Fibroblast of villous mesenchyme (primary cell): ENCODE measurements around the gene TDRD7. TPM values are rescaled to one million over a fixed set of nuclear protein-coding genes. Genes with fewer than 3 reads are reported as not detected.

ENCODE experiments used
- DNase-seq: peaks from one replicate; pipeline ENCODE4 v3.0.0-alpha.2; 2010; ENCODE audit warnings: low read depth
- H3K4me3 ChIP-seq: 2 replicates; pipeline ENCODE4 v1.5.1; 2011; ENCODE audit warnings: low read depth, mild to moderate bottlenecking, low read length
- total RNA-seq: library from RNA; depleted of rRNA; stranded (reverse); fragments of >200 nt; gene quantifications from 2 replicates; pipeline ENCODE4 v1.2.3, GENCODE V29; 2012
- TF ChIP-seq, protein P1 (sequence below): IDR thresholded peaks from 2 replicates; pipeline ENCODE4 v1.5.1; 2012; ENCODE audit warnings: low read depth, mild to moderate bottlenecking, low read length; ENCODE audit not compliant: insufficient read depth

Gene TDRD7
- total RNA-seq, 1 donor: 11.7 TPM

DNA sequence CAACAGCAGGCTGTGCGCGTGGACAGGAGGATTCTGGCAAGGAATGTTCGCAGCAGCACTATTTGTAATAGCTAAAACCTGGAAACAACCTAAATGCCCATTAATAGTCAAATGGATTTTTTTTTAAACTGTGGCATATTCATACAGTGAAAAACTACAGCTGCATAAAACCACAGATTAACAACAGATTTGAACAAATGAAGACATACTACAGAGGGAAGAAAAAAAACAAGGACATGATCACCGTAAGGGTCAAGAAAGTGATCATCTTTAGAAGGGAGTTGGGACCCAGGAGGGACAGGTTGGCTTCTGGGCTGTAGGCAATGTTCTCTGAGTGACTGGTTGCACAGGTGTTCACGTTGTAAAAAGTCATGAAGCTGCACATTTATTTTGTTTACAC, 88.4 kb downstream of the TDRD7 start:
- TF ChIP-seq, protein P1, sequence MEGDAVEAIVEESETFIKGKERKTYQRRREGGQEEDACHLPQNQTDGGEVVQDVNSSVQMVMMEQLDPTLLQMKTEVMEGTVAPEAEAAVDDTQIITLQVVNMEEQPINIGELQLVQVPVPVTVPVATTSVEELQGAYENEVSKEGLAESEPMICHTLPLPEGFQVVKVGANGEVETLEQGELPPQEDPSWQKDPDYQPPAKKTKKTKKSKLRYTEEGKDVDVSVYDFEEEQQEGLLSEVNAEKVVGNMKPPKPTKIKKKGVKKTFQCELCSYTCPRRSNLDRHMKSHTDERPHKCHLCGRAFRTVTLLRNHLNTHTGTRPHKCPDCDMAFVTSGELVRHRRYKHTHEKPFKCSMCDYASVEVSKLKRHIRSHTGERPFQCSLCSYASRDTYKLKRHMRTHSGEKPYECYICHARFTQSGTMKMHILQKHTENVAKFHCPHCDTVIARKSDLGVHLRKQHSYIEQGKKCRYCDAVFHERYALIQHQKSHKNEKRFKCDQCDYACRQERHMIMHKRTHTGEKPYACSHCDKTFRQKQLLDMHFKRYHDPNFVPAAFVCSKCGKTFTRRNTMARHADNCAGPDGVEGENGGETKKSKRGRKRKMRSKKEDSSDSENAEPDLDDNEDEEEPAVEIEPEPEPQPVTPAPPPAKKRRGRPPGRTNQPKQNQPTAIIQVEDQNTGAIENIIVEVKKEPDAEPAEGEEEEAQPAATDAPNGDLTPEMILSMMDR: no peak

DNA sequence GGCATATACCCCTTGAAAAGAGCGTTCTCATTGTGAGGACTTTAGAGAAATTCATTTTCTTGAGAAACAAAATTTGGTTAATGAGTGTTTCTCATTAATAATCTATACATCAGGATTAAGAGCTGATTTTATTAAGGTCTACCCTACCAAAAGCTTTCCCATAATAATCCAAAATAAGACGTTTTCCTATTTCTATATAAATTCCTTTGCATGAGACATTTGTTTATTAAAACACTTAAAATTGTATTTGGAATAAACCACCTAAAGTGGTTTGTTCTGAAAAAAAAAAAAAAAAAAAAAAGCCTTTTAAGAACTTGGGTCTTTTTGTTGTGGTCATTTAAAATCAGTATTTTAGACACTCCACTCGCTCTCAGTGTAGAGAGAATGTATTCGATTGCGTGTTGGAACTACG, 88.9 kb downstream of the TDRD7 start:
- TF ChIP-seq, protein P1: no peak
- DNase-seq: no peak
- peak overlapping the region; percentile 29 for H3K4me3 ChIP-seq

More for the DNA sequence above, 88.4 kb downstream of the TDRD7 start:
- H3K4me3 ChIP-seq: no peak overlapping the region
- DNase-seq: no peak

DNA sequence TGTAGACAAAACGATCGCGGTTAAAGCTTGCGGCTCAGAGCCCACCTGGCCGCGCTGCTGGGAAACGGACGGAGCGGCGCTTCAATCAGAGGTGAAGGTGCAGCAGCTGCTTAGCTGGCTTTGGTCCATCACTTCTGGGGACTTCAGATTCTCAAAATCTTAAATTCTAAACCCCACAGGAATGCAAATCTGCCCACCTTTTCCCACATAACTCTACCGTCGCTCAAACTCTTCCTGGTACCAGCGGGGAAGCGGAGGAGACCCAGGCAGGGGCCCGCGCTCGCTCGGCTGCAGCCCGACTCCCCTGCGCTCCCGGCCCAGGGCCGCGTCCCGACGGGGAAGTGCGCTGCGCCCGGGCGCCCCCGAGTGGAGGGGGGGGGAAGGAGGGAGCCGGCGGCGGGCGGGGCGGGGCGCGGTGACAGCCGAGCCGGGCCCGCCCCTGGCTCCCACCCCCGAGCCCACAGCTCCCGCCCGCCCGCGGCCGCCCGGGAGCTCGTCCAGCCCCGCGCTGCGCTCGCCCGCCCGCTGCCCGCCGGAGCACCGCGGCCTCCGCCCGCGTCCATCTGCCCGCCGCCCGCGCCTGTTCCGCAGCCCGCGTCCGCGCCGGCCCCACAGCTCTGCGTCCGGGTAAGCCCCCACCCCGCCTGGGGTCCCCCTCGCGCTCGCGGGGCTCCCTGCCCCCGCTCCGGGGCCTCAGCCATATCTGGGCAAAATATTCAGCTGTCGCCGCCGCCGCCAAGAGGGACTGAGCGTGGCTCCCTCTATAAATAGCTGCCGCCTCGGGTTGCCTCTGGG, 89.5 kb downstream of the TDRD7 start, which contains the start of gene TMOD1:
Gene TMOD1 (plus strand): TSS at position 490 of the 795 bp plus-strand sequence. CDS start 22,523 bp downstream, outside the sequence.
- H3K4me3 ChIP-seq: peak within 1 kb of the TSS; percentile 53
- DNase-seq: peak; percentile 45
- TF ChIP-seq, protein P1: no peak

DNA sequence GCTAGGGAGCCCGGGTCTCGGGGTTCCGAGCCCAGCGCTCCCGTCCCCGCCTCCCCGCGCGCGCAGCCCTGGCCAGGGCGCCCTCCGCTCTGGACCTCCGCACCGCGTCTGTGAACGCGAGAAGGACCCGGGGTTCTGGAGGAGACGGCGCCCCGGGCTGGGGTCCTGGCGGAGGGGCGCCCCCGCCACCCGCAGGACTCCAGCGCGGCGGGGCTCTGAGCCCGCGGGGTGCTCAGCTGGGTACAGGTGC, 90.0 kb downstream of the TDRD7 start:
- TF ChIP-seq, protein P1: no peak
- peak overlapping the region; percentile 53 for H3K4me3 ChIP-seq
- DNase-seq: no peak

DNA sequence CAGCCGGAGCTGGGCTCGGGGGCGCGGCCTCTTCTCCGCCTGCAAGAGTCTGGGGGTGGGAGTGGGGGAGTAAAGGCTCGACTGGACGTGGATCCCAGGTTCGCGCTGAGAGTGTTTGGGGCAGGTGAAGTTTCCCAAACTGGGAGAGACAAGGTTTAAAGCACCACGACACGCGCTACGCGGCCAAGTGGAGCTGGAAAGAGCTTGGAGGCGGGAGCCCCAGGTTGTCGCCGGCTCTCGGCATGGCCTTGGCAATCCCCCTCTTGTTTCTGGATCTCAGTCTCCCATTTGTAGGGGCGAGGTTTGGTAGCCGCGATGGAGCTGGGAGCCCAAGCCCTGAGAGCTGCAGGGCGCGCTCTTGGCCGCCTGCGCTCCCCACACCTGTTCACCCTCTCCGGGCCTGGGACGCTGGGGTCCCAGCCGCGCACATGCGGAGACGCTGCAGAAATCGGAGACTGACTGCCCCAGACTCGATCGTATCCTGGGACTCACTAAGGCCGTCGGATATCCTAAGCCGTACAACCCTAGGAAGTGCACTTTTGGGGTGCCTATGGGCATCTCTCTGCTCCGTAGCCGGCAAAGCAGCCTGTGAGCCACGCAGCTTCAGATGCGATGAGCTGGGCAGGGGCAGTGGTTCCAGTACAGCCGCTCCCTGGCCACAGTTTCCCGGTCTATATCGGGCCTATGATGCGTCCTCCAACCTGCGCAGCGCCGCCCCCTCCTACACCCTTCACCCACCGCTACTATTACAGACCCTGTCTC, 90.5 kb downstream of the TDRD7 start:
- no peak for DNase-seq
- peak overlapping the region; percentile 53 for H3K4me3 ChIP-seq
- TF ChIP-seq, protein P1: no peak

DNA sequence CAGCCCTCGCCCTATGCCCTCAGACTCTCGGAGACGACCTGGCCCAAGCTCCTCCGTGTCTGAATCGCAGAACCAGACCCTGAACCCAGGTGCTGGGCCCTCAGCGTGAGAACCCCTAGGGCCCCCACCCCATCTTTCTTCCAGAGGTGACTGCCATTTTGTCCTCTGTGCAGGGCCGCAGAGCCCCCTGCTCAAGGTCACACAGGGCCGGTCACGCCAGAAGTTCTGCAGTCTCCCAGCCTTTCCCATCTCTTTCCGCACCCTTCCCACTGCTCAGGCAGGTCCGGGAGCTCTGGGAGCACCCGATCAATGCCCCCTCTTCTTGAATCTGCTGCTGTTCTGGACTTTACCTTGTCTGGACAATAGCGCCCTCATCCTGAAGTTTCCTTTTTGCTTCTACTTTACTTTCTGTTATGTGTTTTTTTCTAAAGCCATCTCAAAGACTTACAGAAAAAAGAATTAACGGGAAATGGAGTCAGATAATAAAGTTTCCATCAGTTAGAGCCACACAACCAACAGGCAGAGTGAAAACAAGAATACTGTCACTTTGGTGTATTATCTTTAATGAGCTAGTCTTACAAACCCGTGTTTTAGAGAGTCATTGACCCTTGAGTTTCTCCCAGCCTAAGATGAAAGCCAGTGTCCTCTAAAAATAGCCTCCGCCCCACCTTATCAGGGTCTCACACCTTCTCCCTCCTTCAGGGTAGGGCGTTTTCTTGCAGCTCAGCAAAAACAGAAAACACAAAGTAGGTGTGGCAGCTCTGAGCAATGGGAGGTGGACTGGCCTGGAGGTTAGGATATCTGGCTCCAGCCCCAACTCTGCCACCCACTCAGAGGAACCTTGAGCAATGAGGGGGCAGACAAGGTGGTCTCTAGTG, 91.3 kb downstream of the TDRD7 start:
- TF ChIP-seq, protein P1: no peak
- no peak overlapping the region for H3K4me3 ChIP-seq
- no peak for DNase-seq
